ENCODE results near the gene FBXW8. TPM values are rescaled to one million over a fixed set of nuclear protein-coding genes. Genes with fewer than 3 reads are reported as not detected.

Gene FBXW8
- total RNA-seq, 6 experiments from 2014 or later, result 4.5 to 9.6 (median 6.3) TPM

GRCh38 chr12:116897476-116897875 is 13.3 kb upstream of the FBXW8 start:
- H3K4me1 ChIP-seq, result no peaks in the 10 kb centered on the region
- no peak for ATAC-seq
- 78% methylated on average over 3 of the region's 4 CpGs for WGBS (ENCODE audit: insufficient coverage, low coverage, low lambda C conversion rate, missing lambda C conversion rate)

GRCh38 chr12:116898669-116899068 is 12.1 kb upstream of the FBXW8 start:
- intact Hi-C loops (cut with DNase I), result no loop called here
- DNase-seq (no peak), ATAC-seq (no peak)
- Histone ChIP-seq H3K27me3 (no peaks in the 10 kb centered on the region), H3K36me3 (no peaks in the 10 kb centered on the region), H3K4me3 (no peak overlapping the region), H3K9me3 (no peaks in the 10 kb centered on the region), H3K4me1 (no peaks in the 10 kb centered on the region), H3K27ac (no peak overlapping the region)
- WGBS (ENCODE audit: insufficient coverage, low coverage, low lambda C conversion rate, missing lambda C conversion rate), result 36% methylated on average over 3 of the region's 3 CpGs
- TF ChIP-seq POLR2A (IDR thresholded peaks at IDR 0.05) (no peak), CTCF (IDR thresholded peaks at IDR 0.05) (no peak)

More at GRCh38 chr12:116897476-116897875, 13.3 kb upstream of the FBXW8 start:
- DNase-seq, result no peak
- Histone ChIP-seq H3K27me3 (no peaks in the 10 kb centered on the region), H3K36me3 (no peaks in the 10 kb centered on the region), H3K4me3 (no peak overlapping the region), H3K9me3 (no peaks in the 10 kb centered on the region), H3K27ac (no peak overlapping the region)
- TF ChIP-seq POLR2A (IDR thresholded peaks at IDR 0.05) (no peak), CTCF (IDR thresholded peaks at IDR 0.05) (no peak)
- intact Hi-C loops (cut with DNase I), result no loop called here

- no peak for TF ChIP-seq CTCF (IDR thresholded peaks at IDR 0.05)
- no peak for TF ChIP-seq POLR2A (IDR thresholded peaks at IDR 0.05)
- H3K4me1 ChIP-seq, result no peaks in the 10 kb centered on the region
- H3K27ac ChIP-seq, result no peak overlapping the region
- WGBS (ENCODE audit: insufficient coverage, low coverage, low lambda C conversion rate, missing lambda C conversion rate), result 62% methylated on average over 2 of the region's 2 CpGs
- no peaks in the 10 kb centered on the region for H3K27me3 ChIP-seq
- H3K4me3 ChIP-seq, result no peak overlapping the region
- DNase-seq, result no peak
- intact Hi-C loops (cut with DNase I), result no loop called here
- no peaks in the 10 kb centered on the region for H3K9me3 ChIP-seq
- no peaks in the 10 kb centered on the region for H3K36me3 ChIP-seq
- no peak for ATAC-seq
Measured at GRCh38 chr12:116901612-116902011, 9.1 kb upstream of the FBXW8 start.

GRCh38 chr12:116903818-116904217 is 6.9 kb upstream of the FBXW8 start:
- no peak overlapping the region for H3K27ac ChIP-seq
- DNase-seq, result no peak
- H3K4me3 ChIP-seq, result no peak overlapping the region
- ATAC-seq, result no peak
- H3K27me3 ChIP-seq, result no peaks in the 10 kb centered on the region
- intact Hi-C loops (cut with DNase I), result no loop called here
- WGBS (ENCODE audit: insufficient coverage, low coverage, low lambda C conversion rate, missing lambda C conversion rate), result 45% methylated on average over 4 of the region's 4 CpGs
- H3K4me1 ChIP-seq, result no peaks in the 10 kb centered on the region
- TF ChIP-seq CTCF (IDR thresholded peaks at IDR 0.05) (no peak), POLR2A (IDR thresholded peaks at IDR 0.05) (no peak)
- no peaks in the 10 kb centered on the region for H3K36me3 ChIP-seq
- H3K9me3 ChIP-seq, result no peaks in the 10 kb centered on the region

GRCh38 chr12:116906285-116906684 is 4.5 kb upstream of the FBXW8 start:
- intact Hi-C loops (cut with DNase I), result no loop called here
- Histone ChIP-seq H3K27ac (no peak overlapping the region), H3K36me3 (no peaks in the 10 kb centered on the region), H3K4me1 (no peaks in the 10 kb centered on the region), H3K4me3 (no peak overlapping the region), H3K27me3 (no peaks in the 10 kb centered on the region), H3K9me3 (no peaks in the 10 kb centered on the region)
- DNase-seq (no peak), ATAC-seq (no peak)
- 100% methylated on average over 3 of the region's 4 CpGs for WGBS (ENCODE audit: insufficient coverage, low coverage, low lambda C conversion rate, missing lambda C conversion rate)
- TF ChIP-seq CTCF (IDR thresholded peaks at IDR 0.05) (no peak), POLR2A (IDR thresholded peaks at IDR 0.05) (no peak)
